DMS153 treated with DMSO at 0.1 percent for 48 hours (cell line): Measurements from ENCODE around the gene MAPK1IP1L.

Experiments
- DNase-seq: peaks from one replicate; lab custom pipeline; 2025; ENCODE audit not compliant: unreplicated experiment; lab: John Stamatoyannopoulos, UW

Gene MAPK1IP1L

GRCh38 chr14:55094292-55095157, 43.1 kb downstream of the MAPK1IP1L start:
- DNase-seq = no peak

- DNase-seq = no peak
These were observed 46.6 kb downstream of the MAPK1IP1L start for GRCh38 chr14:55097881-55098560.

GRCh38 chr14:55098561-55098898, 47.1 kb downstream of the MAPK1IP1L start:
- no peak for DNase-seq

GRCh38 chr14:55099756-55100155, 48.3 kb downstream of the MAPK1IP1L start:
- DNase-seq = no peak

- no peak for DNase-seq
These were observed 50.3 kb downstream of the MAPK1IP1L start for GRCh38 chr14:55101698-55102097.

- peak; percentile 67 for DNase-seq
These were observed 50.7 kb downstream of the MAPK1IP1L start for GRCh38 chr14:55102141-55102621.

- peak; percentile 65 for DNase-seq
These were observed 51.7 kb downstream of the MAPK1IP1L start for GRCh38 chr14:55103005-55103640.

- no peak for DNase-seq
These were observed 52.8 kb downstream of the MAPK1IP1L start for GRCh38 chr14:55103971-55104954.

- DNase-seq = no peak
These were observed 54.5 kb downstream of the MAPK1IP1L start for GRCh38 chr14:55105991-55106390.

- no peak for DNase-seq
These were observed 56.5 kb downstream of the MAPK1IP1L start for GRCh38 chr14:55107766-55108554.

- DNase-seq = no peak
These were observed 58.4 kb downstream of the MAPK1IP1L start for GRCh38 chr14:55109836-55110235.

- no peak for DNase-seq
These were observed 59.8 kb downstream of the MAPK1IP1L start for GRCh38 chr14:55111122-55111708.

GRCh38 chr14:55114720-55115119, 63.3 kb downstream of the MAPK1IP1L start:
- DNase-seq = no peak

GRCh38 chr14:55115460-55115859, 64.0 kb downstream of the MAPK1IP1L start:
- no peak for DNase-seq

- DNase-seq = no peak
These were observed 64.4 kb downstream of the MAPK1IP1L start for GRCh38 chr14:55115861-55116245.

GRCh38 chr14:55116246-55117030, 65.0 kb downstream of the MAPK1IP1L start:
- no peak for DNase-seq

GRCh38 chr14:55117803-55118441, 66.5 kb downstream of the MAPK1IP1L start:
- DNase-seq = no peak

GRCh38 chr14:55118761-55119160, 67.3 kb downstream of the MAPK1IP1L start:
- DNase-seq = no peak
